MV-4-11 (cell line): ENCODE measurements around the gene ASB4.
"Not testable (repeated sequence)": the region's sequence is repeated elsewhere in the genome, so short reads cannot be mapped to it uniquely, and the experiment has no call there.

Experiments used
- DNase-seq: peaks from one replicate; lab custom pipeline; 2025; lab: John Stamatoyannopoulos, UW

Gene ASB4, protein sequence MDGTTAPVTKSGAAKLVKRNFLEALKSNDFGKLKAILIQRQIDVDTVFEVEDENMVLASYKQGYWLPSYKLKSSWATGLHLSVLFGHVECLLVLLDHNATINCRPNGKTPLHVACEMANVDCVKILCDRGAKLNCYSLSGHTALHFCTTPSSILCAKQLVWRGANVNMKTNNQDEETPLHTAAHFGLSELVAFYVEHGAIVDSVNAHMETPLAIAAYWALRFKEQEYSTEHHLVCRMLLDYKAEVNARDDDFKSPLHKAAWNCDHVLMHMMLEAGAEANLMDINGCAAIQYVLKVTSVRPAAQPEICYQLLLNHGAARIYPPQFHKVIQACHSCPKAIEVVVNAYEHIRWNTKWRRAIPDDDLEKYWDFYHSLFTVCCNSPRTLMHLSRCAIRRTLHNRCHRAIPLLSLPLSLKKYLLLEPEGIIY

DNA sequence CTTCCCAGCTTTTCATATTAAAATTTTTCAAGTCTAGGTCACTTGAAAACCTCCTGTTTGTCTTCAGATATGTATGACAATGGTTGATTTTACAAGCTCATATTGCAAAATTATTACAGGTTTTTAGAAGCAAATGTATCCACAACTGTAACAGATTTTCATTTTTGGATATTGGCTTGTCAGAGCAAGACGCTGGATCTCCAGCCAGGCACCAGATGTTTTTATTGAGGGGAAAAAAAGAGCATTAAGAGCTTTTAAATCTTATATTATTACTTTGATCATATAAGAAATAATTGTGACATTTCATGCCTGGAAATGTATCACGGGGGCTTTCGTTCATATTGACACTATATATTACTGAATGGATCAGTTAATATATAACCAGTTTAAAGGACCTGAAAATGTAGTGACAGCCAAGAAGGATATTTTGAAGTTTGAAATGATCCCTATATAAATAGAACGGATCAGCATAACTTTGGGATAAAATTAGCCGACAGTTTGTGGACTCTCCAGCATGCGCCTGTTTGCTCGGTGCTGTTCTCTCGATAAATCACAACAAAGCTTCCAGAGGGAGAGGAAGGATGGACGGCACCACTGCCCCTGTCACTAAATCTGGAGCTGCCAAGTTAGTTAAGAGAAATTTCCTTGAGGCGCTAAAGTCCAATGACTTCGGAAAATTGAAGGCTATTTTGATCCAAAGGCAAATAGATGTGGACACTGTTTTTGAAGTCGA, at the start of gene ASB4:
Gene ASB4 (plus strand): TSS at position 553 of the 733 bp plus-strand sequence. CDS start 29 bp downstream, at position 582.
- DNase-seq: no peak

DNA sequence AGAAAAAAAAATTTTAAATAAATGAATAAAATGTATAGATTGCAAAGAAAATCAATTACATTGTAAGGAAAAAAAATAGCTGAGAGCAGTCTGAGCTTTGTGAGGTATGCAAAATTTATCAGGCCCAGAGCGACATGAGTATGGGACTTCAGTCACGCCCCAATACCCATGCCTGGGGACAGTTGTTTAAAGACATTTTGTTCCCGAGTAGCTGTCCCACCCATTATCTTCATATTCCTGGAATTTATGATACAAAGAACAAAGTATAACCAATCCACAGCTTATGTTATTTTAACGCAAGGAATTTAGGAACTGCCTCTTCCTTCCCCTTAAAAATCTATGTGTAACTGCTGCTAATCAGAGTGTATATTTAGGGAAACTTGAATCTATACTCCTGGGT, 49.3 kb upstream of the ASB4 start:
- no peak for DNase-seq

DNA sequence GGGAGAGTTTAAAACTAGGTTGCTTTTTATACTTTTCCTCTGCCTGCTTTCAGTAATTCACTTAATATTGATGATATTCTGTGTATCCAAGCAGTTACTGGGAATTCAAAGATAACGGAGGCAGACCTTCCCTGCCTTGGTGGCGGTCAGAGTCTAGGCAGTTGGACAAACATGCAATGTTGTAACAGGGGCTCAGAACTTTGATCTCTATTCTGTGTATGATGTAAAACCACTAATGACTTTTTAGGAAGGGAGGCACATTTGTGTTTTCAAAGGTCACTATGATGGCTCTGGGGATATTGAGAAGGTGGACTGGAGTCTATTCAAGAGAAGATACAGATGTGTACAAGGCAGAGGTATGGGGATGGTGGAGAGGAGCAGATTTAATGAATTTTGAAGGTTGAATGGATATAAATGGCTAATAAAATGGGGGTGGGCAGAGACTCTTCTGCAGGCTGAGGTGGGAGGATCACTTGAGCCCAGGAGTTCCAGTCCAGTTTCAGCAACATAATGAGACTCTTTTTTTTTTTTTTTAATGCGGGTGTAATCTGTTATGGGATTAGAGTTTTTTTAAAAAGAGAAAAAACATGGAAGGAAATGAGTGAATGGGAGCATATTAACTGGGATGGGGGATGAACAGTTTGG, 45.2 kb upstream of the ASB4 start:
- DNase-seq: no peak

DNA sequence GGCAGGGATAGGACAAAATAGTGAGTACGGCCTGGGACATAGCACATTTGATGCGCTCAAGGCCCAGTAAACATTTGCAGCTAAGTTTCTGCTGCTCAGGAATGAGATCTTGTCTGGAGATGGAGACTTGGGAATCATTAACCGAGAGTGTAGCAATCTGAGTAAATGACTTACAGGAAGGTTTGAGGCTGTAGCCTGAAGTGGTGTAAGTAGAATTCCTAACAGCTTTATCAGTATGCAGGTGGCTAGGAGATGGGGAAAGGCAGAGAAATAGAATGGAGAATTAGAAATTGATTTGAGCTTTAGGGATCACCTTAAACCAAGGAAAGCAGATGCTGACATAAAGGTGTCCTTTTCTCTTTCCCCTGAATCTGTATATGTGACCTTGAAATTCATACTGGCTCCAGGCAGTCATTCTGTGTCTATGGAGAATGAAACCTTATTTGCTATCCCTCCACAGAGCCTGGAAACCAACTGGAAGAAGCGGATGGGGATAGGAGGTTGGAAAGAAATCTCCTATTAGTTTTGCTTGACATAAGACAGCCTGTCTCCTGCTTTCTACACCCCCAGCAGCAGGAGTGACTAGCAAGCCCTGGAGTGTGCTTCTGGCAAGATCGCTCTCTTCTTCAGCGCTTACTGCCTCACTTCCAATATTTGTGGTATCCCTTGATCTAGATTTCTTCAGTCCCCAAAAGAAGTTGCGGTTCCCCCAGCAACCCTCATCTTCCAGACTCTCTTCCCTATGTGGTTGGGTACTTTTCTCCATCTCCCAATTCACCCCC, 44.5 kb upstream of the ASB4 start:
- DNase-seq: no peak

DNA sequence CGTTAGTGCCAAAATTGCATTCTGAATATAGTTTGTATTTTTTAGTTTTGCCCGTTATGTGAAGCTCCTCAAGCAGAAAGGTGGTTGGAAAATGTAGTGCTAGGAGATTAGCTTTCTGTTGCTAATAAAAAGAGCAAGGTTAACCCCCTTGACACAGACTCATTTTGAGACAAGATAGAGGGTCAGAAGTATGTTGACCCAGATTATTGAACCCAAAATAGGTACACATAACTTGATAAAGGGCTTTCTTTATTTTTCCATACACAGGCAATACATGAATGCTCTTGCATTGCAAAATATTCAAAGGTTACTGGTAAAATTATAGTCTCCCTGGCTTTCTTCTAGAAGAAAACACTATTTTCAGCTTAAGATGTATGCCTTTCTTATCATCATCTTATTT, 40.9 kb upstream of the ASB4 start:
- no peak for DNase-seq

DNA sequence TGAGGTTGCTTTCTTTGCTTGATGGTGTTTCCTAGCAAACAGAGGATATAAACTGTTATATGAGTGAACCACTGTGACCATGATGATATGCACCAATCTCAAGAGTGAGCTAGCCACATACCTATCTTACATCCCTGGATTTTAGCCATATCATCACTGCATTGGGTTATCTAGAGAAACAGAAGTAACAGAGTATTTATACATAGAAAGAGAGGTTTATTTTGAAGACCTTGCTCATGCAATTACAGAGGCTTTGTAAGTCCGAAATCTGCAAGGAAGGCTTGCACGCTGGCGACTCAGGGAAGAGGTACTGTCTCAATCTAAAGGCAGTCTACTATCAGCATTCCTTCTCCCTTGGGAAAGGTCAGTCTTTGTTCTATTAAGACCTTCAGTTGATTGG, 39.1 kb upstream of the ASB4 start:
- DNase-seq: no peak

DNA sequence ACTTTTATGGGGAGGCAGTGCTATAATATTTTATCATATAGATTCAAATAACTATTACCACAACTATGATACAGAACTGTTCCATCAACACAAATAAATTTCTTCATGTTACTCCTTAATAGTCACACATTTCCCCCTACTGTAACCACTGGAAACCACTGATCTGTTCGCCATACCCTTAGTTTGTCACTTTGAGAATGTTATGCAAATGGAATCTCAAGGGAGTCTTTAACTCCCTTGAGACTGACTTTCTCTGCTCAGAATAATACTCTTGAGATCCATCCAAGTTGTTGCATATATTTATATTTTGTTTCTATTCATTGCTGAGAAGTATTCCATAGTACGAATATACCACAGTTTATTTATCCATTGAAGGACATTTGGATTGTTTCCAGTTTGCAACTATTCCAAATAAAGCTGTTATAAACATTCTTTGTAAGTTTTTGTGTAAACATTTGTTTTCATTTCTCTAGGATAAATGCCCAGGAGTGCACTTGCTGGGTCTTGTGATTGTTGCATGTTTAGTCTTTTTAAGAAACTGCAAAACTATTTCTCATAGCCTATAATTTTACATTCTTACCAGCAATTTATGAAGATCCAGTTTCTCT, 31.2 kb upstream of the ASB4 start:
- no peak for DNase-seq

DNA sequence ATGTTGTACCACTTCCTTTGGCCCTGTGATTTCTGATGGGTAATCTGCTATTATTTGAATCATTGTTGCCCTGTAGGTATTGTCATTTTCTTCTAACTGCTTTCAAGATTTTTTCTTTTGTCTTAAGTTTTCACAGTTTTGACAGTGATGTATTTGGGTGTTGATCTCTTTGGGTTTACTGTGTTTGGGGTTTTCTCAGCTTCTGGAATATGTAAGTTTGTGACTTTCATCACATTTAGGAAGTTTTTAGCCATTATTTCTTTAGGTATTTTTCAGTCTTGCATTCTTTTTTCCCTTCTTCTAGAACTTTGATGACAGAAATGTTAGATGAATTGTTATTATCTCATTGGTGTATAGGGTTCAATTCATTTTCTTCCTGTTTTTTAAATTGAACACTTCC, 27.8 kb upstream of the ASB4 start:
- DNase-seq: no peak

DNA sequence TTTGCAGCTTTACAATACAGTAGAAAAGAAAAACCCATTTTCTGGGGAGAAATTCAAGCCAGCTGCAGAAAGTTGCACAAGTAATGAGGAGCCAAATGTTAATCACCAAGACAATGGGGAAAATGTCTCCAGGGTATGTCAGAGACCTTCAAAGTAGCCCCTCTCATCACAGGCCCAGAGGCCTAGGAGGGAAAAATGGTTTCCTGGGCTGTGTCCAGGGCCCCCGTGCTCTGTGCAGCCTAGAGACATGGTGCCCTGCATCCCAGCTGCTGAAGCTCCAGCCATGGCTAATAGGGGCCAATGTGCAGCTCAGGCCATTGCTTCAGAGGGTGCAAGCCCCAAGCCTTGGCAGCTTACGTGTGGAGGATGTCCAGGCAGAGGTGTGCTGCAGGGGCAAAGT, 25.1 kb upstream of the ASB4 start:
- not testable (repeated sequence) for DNase-seq

DNA sequence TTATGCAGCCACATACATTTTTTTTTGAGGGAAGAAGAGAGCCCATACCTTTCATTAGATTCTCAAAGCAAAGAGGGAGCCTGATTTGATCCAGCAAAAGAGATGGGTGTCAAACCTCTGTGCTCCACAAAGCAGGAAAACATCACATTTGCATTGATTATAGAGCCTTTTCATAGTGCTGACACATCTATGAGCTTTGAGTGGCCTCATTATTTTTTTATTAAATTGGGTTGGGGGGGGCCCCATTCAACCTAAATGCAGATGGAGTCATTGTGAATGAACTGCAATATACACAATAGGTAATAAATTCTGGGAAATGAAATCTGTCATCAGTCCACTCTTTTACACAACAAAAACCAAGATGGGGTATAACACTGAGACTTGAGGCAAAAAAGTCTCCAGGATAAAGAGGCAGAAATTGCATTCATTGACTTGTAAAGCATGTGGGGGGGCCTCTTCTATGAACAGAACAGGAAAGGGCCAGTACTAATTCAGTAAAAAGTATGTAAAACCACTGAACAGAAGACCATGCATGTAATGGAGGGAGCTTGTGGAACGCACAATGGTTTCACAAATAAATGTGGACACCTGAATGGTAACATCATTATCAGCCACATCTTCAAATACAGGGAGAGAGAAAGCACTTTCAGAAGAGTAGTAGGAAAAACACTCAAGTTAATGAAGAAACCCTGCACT, 17.7 kb upstream of the ASB4 start:
- no peak for DNase-seq

DNA sequence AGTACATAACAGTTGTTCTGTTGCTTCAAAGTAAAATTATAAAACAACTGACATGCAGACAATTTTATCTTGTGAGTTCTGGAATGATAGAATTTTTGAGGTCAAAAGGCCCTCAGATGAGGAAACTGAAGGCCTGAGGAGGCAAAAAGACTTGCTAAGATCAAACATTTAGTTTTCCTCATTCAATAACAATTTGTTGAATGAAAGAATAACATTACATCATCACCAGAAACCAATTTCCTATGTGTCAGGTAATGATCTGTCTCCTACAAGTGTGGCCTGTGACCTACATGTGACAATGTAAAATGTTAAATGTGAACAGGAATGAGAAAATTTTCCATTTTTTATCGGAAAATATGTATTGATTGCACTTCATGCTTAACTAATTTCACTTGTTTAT, 16.6 kb upstream of the ASB4 start:
- DNase-seq: no peak

DNA sequence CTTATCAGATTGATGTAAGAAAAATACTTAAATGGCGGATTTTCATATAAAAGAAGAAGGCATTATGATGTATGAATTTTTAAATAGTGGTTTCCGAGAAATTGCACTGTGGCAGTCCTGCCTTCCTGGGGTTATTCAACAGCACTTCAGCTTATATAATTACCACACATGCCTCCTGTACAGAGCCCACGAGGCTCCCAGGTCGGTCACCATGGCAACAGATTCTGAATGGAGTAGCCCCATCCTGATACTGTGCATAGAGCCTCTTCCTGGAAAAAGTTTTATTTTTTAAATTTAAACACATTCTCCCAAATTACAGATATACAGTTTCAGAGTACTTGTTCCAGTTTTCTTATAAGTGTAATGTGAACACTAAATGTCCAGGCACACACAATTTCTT, 15.9 kb upstream of the ASB4 start:
- DNase-seq: no peak

DNA sequence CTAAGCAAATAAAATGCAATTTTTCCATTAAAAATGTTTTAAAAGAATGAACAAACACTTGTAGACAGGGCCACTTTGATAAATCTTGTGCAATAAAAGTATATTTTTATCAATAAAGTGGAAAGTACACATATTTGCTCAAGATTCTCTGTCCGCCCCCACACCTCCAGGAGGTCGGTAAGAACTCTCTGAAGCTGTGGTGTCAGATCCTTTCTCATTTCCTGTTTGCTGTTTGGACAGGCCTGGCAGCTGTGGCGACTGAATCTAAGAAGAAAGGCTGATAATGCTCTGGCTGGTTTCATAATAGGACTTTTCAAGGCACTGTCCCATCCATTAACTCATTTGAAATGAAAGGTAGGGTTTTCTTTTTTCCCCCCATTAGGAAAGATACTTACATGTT, 15.3 kb upstream of the ASB4 start:
- DNase-seq: peak; percentile 55

DNA sequence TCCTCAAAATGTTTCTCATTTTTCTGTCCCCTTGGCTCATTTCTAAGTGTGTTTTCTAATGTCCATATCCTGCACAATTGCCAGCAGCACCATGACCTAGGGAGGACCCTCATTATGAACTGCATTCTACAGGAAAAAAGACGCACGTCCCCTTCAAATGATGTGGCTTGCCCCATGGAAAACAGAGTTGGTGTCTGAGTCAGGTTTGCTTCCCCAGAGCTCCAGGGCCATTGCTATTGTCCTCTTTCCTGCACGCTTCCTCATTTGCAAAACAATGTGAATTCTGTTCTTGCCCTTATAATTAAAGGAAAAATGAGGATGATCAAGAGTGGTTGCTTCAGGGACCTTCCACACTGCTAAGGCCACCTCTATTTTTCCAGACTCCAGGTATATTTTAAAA, 14.7 kb upstream of the ASB4 start:
- peak; percentile 8 for DNase-seq

DNA sequence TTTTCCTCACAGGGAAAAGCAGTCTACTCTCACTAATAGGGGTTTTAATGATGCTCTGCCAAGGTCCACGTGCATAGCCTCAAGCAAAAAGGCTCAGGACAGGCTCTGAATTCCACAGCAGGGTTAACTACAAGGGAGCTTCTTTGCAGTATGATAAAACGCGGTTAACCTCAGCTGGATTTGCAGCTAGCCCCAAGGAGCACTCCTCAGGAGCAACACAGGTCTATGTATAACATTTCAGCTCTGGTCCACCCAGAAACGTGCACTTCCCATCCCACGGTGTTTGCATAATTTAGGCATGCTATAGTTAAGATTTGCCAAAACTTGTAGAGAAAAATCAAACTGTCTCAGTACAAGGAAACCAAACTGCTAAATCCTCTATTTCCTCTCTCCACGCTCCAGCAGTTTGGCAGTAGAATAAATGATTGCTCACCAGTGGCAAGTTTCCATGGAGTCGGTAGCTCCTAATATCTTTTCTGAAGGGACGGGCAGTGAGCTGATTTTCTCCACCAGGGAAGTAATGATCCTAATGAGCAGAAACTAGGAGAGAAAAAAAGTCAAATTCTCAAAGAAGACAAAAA, 13.1 kb upstream of the ASB4 start:
- DNase-seq: no peak

DNA sequence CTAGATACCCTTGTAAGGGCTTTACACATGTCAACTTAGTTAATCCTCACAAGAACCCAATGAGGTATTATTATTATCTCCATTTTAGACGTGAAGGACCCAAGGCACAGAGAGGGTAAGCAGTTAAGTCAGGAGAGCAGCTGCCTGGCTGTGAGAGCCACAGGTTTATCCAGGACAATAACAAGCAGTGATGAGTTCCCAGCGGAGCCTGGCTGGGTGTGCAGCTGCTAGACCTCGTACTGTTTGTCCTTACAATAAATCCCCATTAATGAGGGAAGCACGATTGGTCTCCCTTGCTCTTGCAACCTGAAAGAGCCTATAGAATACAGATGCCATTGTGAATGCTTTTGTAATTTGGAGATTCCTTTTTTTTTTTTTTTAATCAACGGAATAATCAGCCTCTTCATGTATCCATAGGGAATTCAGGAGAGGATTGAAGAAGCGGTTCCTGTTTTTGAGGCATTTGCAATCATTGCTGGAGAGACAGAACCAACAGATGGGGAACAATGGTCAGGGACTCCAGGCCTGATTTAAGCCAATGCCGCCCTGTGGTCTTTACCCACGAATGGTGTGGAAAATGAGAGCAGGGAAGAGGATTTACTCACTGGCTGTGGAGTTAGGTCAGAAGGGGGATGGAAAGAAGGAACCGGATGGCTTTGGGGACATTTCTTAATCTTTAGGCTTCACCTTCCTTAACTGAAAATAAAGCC, 12.3 kb upstream of the ASB4 start:
- DNase-seq: no peak

DNA sequence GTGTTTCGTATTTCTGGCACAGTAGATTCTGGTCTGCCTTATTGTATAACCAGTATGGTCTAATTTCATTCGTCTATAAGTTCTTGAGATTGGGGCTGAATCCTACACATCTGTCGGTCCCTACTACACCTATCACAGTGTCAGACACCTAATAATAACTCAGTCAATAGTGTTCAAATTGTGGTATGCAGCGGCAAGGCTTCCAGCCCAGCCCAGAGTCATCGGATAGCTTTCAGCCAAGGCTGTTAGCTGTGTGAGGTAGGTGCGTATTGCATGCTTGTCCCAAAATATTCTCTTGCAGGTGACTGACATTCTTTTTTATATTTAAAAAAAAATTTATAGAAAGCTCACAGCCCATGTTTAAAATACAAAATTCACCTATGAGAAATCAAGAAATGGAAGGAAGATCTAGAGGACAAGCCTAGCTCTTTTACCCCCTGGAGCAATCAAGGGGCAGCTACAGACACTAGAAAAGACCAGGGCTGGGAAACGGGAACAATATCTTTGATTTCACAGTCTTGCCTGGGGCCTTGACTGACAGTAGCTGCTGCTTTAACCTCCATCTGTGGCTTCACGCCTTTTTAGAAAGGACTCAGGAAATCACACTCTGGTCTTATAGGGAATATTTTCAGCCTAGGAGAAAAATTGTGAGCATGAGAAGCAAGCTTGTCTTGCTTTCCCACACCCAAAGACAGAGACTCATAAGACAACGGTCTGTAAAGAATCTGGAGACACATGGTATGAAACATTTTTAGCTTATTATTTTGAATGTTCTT, 9.5 kb upstream of the ASB4 start:
- DNase-seq: no peak

DNA sequence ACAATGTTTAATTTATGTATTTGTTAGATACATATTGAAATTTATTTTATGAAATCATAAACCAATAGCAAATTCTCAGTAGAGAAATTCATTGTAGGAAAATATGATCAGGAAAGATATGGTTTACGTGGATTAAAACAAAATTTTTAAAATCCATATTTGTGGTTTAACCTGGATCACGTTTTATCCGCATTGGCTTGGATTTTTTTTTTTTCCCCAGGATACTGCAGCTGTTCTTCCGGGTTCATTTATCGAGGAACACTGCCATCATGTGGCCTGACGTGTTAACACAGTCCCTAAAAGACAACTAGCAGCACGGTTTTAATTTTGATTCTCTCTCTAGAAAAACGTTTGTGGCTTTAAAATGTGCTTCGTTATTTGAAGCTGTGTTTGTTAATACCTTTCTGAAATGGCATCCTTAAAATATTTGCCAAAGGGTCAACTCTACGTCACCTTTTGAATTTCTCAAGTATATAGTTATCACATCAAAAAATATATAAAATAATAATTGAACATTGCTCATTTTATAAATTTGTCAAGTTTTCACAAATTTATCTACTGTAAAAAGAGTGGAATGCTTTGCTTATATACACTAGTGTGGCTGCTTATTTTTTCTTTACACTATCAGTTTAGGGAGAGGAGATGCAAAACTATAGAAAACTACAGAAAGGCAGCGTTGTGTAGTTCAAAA, 8.7 kb upstream of the ASB4 start:
- peak; percentile 48 for DNase-seq
